NCI-H2171 treated with DMSO at 0.1 percent for 48 hours (cell line): ENCODE results near the gene NSD2.

ENCODE experiments used
- DNase-seq: peaks from one replicate; lab custom pipeline; 2025; lab: John Stamatoyannopoulos, UW

NSD2 gene

DNA sequence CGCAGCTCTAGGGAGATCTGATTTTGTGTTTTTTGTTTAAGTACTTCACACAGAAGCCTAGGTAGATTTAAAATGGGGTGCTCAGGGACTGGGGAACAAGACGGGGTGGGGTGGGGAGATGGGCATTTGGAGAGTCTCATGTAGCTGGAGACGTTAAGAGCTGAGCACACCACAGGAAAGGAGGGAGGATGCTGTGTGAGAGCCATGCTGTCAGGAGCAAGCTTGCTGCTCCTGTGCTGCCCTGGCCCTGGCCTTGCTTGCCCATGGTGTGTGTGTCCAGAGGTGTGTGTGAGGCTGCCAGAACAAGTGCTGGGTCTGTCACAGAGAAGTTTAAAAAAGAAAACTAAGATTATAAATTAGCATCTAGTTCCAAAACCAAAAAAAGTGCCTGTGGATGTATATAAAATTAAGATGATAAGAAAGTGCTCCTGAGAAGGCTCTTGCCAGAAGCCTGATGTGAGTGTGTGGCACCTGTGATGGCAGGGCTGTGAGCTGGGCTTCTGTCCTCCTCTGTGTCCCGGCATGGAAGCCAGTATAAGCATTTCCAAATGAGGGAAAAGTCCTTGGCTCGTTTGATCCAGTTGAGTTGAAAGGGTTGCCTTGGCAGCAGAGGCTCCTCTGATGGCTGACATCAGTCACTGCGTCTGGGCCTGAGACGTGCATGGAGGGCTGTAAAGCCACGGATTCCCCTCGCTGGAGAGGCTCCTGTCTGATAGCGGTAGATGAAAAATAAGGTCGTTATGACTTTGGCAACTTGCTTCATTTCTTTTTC, 74.1 kb downstream of the NSD2 start:
- no peak for DNase-seq

GRCh38 chr4:1945912-1946311, 74.7 kb downstream of the NSD2 start:
- DNase-seq, result no peak

GRCh38 chr4:1948232-1948631, 77.0 kb downstream of the NSD2 start:
- DNase-seq, result no peak

DNA sequence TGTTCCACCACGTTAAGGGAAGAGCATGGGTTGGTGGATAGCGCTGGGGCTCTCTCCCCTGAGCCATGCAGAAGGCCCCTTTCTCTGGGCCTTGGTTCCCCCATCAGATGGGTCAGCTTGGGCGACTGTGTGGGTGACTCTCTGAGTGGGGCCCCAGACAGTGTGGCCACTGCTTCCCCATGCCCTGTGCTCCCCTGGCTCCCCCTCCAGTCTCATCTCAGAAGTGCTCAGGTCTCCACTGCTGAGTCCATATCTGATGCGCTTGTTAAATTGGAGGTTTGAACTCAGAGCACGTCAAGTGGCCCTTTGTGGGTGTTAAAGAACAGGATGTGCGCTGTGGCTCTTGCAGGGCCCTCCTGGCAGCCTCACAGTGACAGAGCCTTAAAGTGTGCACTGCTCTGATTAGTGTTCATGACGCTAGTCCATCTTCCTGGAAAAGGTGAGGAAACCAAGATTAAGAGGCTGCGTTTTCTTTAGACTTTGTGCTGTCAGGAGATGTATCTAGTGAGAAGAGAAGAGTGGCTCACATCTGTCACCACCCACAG, 77.8 kb downstream of the NSD2 start:
- no peak for DNase-seq

DNA sequence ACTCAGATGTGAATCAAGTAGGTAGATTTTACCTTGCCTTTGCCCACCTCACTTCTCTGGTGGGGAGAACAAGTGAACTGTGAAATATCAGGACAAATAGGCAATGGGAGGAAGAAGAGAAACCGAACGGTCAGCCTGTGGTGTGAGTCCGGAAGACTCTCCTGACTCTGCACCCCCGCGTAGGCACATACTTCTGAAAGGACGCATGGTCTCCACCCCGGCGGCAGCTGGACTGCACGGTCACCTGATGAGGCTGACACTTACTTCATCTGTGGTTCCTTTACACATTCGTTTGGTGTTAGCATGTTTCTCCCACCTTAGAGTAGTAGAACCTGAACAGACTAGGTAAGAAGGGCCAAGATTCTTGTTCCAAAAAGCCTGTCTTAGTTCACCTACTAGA, 79.2 kb downstream of the NSD2 start:
- DNase-seq, result no peak

- DNase-seq, result no peak
Measured at GRCh38 chr4:1952058-1952700, 81.0 kb downstream of the NSD2 start.

GRCh38 chr4:1952719-1953118, 81.5 kb downstream of the NSD2 start:
- DNase-seq, result no peak

GRCh38 chr4:1953335-1953734, 82.1 kb downstream of the NSD2 start:
- no peak for DNase-seq

- DNase-seq, result no peak
Measured at GRCh38 chr4:1956631-1957030, 85.4 kb downstream of the NSD2 start.

DNA sequence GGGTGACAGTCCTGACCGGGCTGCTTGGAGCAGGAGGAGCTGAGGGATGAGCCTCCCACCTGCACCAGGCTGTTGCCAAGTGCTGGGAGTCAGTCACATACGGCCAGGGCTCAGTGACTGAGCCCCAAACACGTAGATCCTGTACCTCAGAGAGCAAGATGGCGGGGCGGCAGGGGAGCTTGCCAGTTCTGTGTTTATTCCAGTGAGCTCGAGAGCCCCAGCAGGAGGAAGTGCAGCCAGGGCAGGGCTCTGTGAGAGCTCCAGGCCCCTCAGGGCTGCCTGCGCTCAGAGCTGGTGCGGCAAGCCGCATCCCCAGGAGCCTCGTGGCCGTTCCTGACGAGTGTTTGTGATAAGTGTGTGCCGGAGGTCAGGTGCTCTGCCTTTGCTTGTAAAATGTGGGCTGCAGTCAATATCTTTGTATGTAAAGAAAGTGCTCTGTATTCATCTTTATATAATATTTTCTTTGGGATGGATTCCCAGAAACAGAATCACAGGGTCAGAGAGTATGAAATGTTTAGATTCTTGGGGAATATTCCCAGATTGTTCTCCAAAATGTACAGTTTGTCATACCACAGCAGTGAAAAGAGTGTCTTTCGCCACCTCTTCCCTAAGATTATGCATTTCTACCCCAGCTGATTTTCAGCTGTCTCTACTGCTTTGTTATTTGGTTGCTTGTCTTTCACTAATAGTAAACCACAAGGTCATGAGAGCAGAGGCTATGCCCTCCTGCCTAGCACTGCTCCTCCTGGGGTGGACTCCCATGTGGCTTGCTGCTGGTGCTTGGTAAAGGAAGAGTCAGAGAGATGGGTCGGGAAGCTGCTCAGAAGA, 87.3 kb downstream of the NSD2 start:
- DNase-seq, result no peak

DNA sequence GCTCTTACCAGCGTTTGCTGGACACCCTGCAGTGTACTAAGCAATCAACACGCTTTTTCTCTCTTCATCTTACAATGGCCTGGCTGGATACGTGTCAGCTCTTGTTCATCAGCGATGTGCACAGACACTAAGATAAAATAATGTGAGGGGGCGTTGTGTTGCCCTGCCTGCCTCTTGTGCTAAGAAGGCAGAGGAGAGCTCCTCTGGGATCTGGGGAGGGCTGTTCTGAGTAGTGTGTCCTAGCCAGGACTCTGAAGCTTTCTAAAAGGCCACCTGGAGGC, 87.9 kb downstream of the NSD2 start:
- DNase-seq, result no peak

DNA sequence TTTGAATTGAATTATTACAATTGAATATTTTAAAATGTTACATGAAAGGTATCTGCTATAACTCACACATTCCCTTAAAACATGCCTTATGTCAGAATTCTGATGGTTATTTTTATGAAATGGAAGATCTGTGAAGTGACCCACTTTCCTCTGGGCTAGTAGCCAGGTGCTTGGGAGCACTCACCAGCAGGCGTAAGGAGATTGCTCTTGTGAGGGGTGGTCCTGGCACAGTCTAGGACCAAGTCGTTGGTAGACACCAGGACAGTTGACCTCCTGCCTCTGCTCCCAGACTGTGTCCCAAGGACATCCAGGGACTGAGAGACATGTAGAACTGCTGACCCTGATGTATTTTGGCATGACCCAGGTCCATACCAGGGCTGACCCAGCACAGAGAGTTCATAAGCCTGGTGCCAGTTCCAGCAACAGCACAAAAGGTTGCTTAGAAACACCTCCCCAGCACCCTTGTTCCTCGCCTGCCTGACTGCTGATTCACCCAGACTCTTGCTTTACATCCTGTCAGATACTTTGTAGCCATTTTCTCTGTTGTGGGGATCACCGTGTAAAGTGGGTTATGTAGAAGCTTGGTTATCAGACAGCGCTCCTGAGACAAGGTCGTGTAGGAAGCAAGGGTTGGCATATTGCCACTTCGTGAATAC, 89.1 kb downstream of the NSD2 start:
- DNase-seq, result no peak

DNA sequence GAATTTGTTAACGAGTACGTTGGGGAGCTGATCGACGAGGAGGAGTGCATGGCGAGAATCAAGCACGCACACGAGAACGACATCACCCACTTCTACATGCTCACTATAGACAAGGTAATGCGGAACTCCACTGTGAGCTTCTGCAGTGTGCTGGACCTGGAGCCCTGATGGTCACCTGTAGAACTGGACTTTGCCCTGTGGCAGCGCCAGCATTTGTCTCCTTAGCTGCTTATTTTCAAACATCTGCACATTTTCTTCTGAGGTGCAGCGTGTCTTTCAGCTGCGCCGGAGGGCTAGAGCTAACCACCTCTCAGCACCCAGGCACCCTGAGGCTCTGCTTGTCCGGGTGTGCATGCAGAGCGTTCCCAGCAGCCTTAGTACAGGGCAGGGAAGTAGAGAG, 89.8 kb downstream of the NSD2 start:
- no peak for DNase-seq

GRCh38 chr4:1961563-1961962, 90.4 kb downstream of the NSD2 start:
- DNase-seq, result no peak

DNA sequence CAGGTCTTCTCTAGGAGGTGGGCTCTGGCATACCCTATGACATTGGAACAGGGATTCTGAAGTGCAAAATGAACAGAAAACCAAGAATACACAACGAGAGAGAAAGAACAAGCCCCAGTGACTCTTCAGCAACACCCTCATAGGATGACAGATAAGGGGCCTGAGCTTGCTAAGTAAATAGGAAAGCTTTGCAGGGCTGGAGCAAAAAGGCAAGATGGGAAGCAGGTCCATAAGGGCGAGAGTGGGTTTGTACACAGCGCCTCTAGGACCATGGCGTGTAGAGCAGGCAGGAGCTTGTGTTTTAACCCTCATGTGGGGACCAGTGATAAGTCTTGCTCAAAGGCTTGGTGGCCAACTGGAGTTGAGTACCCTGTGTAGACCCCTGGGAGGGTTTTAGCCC, 91.8 kb downstream of the NSD2 start:
- no peak for DNase-seq

DNA sequence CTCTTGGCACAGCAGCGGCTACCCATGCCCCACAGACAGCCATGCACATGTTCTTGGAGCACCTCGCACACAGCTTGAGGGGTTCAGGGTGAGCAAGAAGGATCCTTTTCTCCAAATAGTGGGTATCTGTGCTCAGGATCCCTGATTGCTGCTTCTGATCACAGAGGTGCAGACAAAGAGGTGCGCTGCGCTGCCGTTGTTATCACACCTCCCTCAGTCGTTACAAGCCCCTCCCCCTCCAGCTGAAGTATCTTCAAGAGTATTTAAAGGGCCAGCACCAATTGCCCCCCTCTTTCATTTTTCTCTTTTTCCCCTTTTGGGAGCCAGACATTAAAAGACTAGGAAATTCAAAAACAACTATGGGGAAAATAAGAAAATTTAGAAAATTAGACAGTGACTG, 93.2 kb downstream of the NSD2 start:
- no peak for DNase-seq

GRCh38 chr4:1964971-1965370, 93.8 kb downstream of the NSD2 start:
- DNase-seq, result no peak

- no peak for DNase-seq
Measured at GRCh38 chr4:1967512-1968149, 96.4 kb downstream of the NSD2 start.

- DNase-seq, result no peak
Measured at GRCh38 chr4:1968686-1969295, 97.6 kb downstream of the NSD2 start.

DNA sequence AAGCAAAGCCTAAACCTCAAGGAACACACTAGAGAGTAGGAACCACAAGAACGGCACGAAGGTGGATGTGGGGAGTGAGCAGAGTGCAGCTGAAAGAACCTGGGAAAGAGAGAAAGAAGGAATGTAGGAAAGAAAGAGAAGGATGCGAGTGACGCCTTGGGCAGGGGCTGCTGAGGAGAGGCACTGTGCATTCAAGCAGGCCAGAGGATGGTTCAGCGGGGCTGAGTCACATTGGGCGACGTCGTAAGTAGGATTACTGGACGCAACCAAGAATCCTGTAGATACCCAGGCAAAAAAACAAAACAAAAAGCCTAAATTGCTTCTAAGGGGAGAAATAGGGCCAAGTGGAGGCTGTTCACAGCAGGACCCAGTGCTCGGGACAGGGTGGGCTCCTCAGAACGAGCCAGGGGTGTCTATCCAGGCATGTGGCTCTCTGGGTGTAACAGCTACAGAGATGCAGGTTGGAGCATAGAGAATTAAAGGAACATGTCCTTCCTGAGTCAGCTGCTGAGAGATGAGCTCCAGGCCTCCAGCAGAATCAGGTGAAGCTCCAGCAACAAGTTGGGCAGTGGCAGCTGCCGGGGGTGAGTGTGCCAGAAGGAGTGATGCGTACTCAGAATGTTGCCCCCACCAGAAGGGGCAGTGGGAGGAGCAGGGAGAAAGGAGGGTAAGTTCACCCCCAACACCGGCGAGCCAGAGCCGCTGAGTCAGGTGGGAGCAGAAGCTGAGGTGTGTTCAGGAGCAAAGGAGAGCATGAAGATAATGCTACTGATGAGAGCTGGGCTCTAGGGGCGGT, 98.9 kb downstream of the NSD2 start:
- no peak for DNase-seq

- DNase-seq, result no peak
Measured at GRCh38 chr4:1970926-1971325, 99.7 kb downstream of the NSD2 start.
